Umbilical cord (tissue), 2 donors: ENCODE results near the gene RESF1. TPM values are rescaled to one million over a fixed set of nuclear protein-coding genes. Genes with fewer than 3 reads are reported as not detected.

Experiments
- DNase-seq: peaks from one replicate; pipeline ENCODE4 v3.0.0-alpha.2; 2015; ENCODE audit warnings: low spot score
- total RNA-seq: library from RNA; depleted of rRNA; stranded (reverse); fragments of >200 nt; gene quantifications from one replicate; pipeline ENCODE4 v1.2.3, GENCODE V29; 2014; ENCODE audit warnings: low replicate concordance; ENCODE audit not compliant: insufficient read depth

RESF1 gene
- total RNA-seq, 1 donor from 2014 or later = 33.5 TPM

DNA sequence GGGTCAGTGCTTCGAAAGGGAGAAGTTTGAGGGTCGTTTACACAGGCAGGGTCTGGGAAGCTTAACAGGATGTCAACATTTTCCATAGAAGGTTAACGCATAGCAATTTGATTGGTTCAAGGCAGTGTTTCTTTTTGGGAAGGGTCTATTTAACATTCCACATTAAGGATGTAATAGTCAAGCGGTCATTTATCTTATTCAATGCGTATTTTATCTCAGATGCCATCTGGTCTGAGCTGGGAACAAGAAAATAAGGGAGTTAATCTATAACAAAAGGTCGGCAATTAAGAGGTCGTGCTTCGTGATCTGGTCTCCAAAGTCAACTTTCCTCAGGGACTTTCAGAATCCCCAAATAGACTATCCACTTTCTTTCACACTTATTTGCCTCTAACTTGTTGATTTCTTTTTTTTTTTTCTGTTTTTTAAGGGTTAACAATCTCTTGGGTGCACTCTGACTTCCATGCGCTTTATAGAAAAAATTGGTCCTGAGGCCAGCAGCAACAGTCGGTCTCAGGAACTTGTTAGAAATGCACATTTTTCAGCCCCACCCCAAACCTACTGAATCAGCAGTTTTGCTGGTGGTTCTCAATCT lies 550 bp upstream of the RESF1 start:
- no peak for DNase-seq

- DNase-seq = peak; percentile 77
Measured at GRCh38 chr12:31959701-31960391, 631 bp downstream of the RESF1 start.

DNA sequence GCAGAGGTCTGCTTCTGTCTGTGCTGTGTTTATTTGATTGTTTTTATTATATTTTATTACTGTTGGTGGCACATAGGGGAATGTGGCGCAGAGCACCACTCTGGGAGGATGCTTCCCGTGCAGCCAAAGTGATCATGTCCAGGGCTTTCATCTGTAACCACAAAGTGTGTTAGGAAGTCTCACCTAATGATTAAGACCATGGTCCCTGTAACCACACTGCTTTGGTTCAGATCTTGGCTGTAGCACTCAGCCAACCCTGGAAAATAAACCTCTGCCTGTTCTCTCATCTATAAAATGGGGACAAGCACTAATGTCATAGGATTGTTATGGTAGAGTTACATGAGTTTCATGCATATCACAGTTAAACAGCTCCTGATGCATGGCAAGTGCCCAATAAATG lies 1.9 kb downstream of the RESF1 start:
- DNase-seq = no peak

- DNase-seq = no peak
Measured at GRCh38 chr12:31962076-31962475, 2.9 kb downstream of the RESF1 start.

DNA sequence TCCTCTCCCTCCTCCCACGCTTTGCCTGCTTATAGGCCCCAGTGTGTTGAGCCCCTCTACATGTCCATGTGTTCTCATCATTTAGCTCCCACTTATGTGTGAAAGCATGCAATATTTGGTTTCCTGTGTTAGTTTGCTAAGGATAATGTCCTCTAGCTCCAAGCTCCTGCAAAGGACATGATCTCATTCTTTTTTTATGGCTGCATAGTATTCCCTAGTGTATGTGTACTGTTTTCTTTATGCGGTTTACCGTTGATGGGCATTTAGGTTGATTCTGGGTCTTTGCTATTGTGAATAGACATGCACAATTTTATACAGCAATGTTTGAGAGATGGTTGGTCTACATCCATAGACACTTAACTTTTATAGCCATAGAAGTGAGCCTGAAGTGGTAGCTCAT lies 5.1 kb downstream of the RESF1 start:
- no peak for DNase-seq

GRCh38 chr12:31965090-31965489 lies 5.9 kb downstream of the RESF1 start:
- DNase-seq = no peak

DNA sequence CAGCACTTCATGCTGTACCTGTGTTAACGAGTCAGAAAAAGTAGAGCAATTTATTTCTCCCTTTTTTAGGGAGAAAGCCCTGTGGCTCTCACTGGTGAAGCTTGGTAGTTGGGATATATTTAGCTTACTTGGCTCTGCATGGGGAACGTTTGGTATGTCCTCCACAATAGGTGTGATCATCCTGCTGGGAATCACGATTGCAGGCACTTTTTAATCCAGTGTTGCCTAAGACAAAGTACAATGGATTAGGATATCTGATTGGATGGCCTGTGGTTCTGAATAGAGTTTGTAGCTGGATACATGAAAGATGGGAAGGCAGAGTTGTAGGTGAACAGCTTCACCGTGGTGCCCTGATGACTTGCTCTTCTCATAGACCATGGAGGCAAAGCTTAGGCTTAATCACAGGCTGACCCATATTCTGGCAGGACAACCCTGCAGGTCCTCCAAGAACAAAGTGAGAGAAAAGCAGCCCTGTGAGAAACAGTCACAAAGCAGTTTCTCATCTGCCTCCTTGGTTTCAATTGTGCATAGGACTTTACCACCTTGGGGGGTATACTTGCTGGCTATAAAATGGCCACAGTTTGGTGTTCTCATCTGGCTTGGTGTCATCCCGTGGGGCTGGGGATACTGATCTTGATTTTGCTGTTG lies 7.5 kb downstream of the RESF1 start:
- no peak for DNase-seq

- no peak for DNase-seq
Measured at GRCh38 chr12:31967539-31967938, 8.3 kb downstream of the RESF1 start.

GRCh38 chr12:31970199-31970598 lies 11.0 kb downstream of the RESF1 start:
- DNase-seq = no peak

- no peak for DNase-seq
Measured at GRCh38 chr12:31973818-31974217, 14.6 kb downstream of the RESF1 start.

- DNase-seq = no peak
Measured at GRCh38 chr12:31974673-31975072, 15.5 kb downstream of the RESF1 start.

DNA sequence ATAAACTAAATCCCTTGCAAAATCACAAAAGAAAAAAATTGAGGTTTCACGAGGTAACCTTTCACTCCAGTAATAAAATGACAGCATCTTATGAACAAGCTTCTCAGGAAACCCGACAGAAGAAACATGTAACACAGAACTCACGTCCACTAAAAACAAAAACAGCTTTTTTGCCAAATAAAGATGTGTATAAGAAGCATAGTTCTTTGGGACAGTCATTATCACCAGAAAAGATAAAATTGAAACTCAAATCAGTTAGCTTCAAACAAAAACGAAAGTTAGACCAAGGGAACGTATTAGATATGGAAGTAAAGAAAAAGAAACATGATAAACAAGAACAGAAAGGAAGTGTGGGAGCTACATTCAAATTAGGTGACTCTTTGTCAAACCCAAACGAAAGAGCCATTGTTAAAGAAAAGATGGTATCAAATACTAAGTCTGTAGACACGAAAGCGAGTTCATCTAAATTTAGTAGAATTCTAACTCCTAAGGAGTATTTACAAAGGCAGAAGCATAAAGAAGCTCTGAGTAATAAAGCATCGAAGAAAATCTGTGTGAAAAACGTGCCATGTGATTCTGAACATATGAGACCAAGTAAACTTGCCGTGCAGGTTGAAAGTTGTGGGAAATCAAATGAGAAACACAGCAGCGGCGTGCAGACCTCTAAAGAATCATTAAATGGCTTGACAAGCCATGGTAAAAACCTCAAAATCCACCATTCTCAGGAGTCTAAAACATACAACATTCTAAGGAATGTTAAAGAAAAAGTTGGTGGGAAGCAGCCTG lies 25.8 kb downstream of the RESF1 start:
- no peak for DNase-seq

DNA sequence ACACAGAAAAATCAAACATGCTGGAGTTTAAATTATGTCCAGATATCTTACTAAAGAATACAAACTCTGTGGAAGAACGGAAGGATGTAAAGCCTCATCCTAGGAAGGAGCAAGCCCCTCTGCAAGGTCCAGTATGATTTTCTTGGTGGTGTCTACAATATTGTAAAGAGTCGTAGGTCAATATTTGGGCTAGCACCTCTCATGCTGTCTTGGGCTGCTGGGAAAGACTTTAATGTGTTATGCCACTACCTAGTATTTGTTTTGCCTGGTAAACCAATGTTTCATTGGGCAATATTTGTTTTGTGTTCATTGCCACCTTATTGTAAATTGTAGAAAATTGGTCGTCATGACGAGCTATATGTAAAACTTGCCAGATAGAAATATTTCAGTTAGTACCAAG lies 26.6 kb downstream of the RESF1 start:
- DNase-seq = no peak

- peak; percentile 35 for DNase-seq
Measured at GRCh38 chr12:31989571-31990362, 30.6 kb downstream of the RESF1 start.

DNA sequence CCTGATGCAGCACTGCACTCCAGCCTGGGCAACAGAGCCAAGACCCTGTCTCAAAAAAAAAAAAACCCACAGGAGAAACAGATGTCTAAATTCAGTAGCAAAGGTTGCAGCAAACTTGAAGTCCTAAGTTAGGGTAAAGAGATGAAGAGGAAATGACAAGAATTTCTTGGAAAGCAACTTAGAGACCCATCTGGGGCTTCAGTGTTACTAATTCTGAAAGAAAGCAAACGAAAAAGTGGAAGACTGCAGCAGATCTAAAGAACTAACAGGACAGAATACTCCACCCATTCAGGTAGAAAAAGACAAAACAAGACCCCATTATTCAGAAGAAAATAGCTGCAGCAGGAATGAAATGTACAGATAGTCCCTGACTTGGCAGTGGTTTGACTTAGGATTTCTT lies 31.9 kb downstream of the RESF1 start:
- no peak for DNase-seq

DNA sequence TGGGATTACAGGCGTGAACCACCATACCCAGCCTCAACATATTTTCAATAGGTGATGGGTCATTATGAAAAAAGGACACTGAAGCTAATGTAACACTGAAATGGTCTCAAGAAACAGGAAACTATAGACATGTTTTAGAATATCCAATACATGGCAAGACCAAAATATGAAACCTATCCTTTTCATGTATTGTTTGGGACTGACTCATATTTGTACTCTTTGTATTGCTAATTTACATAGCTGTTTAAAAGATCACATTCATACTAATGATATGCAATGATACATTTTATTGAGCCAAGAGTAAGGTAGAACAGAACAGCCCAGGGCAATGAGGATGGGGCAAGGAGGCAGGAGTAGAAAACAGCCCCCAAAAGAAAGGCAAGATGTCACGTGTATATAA lies 32.6 kb downstream of the RESF1 start:
- no peak for DNase-seq

DNA sequence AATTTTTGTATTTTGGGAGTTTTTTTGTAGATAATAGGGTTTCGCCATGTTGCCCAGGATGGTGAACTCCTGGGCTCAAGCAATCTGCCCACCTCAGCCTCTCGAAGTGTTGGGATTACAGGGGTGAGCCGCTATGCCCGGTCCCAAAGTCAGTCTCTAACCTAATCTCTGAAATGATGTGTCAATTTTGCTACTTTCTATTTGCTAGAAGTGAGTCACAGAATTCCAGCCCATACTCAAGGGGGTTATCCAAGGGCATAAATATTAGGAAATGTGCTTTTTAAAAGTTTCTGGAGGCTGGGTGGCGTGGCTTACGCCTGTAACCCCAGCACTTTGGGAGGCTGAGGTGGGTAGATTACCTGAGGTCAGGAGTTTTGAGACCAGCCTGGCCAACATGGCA lies 40.5 kb downstream of the RESF1 start:
- DNase-seq = no peak

- no peak for DNase-seq
Measured at GRCh38 chr12:32000373-32001005, 41.3 kb downstream of the RESF1 start.

DNA sequence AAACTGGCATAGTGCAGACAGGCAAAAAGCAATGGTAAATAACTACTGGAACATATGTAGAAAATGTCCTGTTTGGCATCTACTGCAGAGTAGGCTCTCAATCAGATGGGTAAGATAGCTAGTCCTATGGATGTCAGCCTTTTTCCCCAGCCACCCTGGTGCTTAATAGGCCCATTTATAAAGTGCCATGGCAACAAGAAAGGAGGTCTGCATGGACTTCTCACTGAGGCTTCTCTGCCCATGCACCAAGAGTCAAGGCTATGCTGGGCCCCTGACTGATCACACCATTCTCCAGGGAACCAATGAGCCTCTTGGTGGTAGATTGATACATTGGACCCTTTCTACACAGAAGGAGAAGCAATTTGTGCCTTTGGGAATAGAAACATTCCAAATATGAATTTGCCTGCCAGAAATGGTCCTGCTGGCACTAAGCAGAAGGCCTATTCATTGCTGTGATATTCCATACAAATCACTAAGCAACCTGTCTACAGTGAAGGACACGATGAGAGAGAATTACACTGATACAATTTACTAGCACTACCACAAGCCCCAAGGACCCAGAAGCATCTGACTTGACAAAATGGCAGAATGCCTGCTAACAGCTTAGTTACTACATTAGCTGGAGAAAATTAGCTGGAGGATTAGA lies 43.8 kb downstream of the RESF1 start:
- DNase-seq = no peak

- no peak for DNase-seq
Measured at GRCh38 chr12:32003654-32004053, 44.4 kb downstream of the RESF1 start.
